ENCODE data around the gene TPR. TPM values are rescaled to one million over a fixed set of nuclear protein-coding genes. Genes with fewer than 3 reads are reported as not detected.

TPR gene
- total RNA-seq, 1 donor from 2014 or later: 82.7 TPM

GRCh38 chr1:186330758-186331157 is 44.3 kb downstream of the TPR start:
- DNase-seq (ENCODE audit: low spot score in 2 of 2): no peak
- no peak for FAIRE-seq

GRCh38 chr1:186327331-186327730 is 47.7 kb downstream of the TPR start:
- no peak for DNase-seq (ENCODE audit: low spot score in 2 of 2)
- no peak for FAIRE-seq

- FAIRE-seq (no peak), DNase-seq (ENCODE audit: low spot score in 2 of 2) (no peak)
Measured at GRCh38 chr1:186326009-186326408, 49.0 kb downstream of the TPR start.

- DNase-seq (ENCODE audit: low spot score in 2 of 2) (no peak), FAIRE-seq (no peak)
Measured at GRCh38 chr1:186325239-186325638, 49.8 kb downstream of the TPR start.

- FAIRE-seq (no peak), DNase-seq (ENCODE audit: low spot score in 2 of 2) (no peak)
Measured at GRCh38 chr1:186323865-186324264, 51.2 kb downstream of the TPR start.

GRCh38 chr1:186315570-186315969 is 59.5 kb downstream of the TPR start:
- DNase-seq (ENCODE audit: low spot score in 2 of 2): no peak
- no peak for FAIRE-seq

GRCh38 chr1:186311375-186312051 is 63.5 kb downstream of the TPR start:
- DNase-seq (ENCODE audit: low spot score in 2 of 2) (no peak), FAIRE-seq (no peak)

GRCh38 chr1:186310307-186310706 is 64.7 kb downstream of the TPR start:
- no peak for FAIRE-seq

GRCh38 chr1:186308264-186309060 is 66.6 kb downstream of the TPR start:
- FAIRE-seq (no peak), DNase-seq (ENCODE audit: low spot score in 2 of 2) (no peak)

More at GRCh38 chr1:186310307-186310706, 64.7 kb downstream of the TPR start:
- DNase-seq (ENCODE audit: low spot score in 2 of 2): no peak

GRCh38 chr1:186307445-186307844 is 67.6 kb downstream of the TPR start:
- no peak for FAIRE-seq
- DNase-seq (ENCODE audit: low spot score in 2 of 2): no peak

GRCh38 chr1:186306533-186306932 is 68.5 kb downstream of the TPR start:
- FAIRE-seq (no peak), DNase-seq (ENCODE audit: low spot score in 2 of 2) (no peak)

GRCh38 chr1:186304982-186305949 is 69.8 kb downstream of the TPR start:
- FAIRE-seq: no peak
- DNase-seq (ENCODE audit: low spot score in 2 of 2): peak in 1 of 2 donors; percentile 31

- no peak for FAIRE-seq
- DNase-seq (ENCODE audit: low spot score in 2 of 2): no peak
Measured at GRCh38 chr1:186303911-186304310, 71.1 kb downstream of the TPR start.

- FAIRE-seq (no peak), DNase-seq (ENCODE audit: low spot score in 2 of 2) (no peak)
Measured at GRCh38 chr1:186302381-186302920, 72.6 kb downstream of the TPR start.

- FAIRE-seq (no peak), DNase-seq (ENCODE audit: low spot score in 2 of 2) (no peak)
Measured at GRCh38 chr1:186301448-186301847, 73.6 kb downstream of the TPR start.

- FAIRE-seq (no peak), DNase-seq (ENCODE audit: low spot score in 2 of 2) (no peak)
Measured at GRCh38 chr1:186300056-186300455, 75.0 kb downstream of the TPR start.

GRCh38 chr1:186299570-186299969 is 75.5 kb downstream of the TPR start:
- no peak for FAIRE-seq

GRCh38 chr1:186298851-186299250 is 76.2 kb downstream of the TPR start:
- DNase-seq (ENCODE audit: low spot score in 2 of 2) (no peak), FAIRE-seq (no peak)

More at GRCh38 chr1:186299570-186299969, 75.5 kb downstream of the TPR start:
- DNase-seq (ENCODE audit: low spot score in 2 of 2): no peak

- DNase-seq (ENCODE audit: low spot score in 2 of 2) (no peak), FAIRE-seq (no peak)
Measured at GRCh38 chr1:186297439-186298045, 77.5 kb downstream of the TPR start.

- DNase-seq (ENCODE audit: low spot score in 2 of 2) (no peak), FAIRE-seq (no peak)
Measured at GRCh38 chr1:186295980-186296379, 79.1 kb downstream of the TPR start, which contains the start of gene PRG4. Gene PRG4, plus strand, starts transcription at chr1:186296279.

Measured in frontal cortex (tissue), 4 donors.